Stimulated activated CD4-positive, alpha-beta T cell treated with anti-CD3 and anti-CD28 coated beads, Interleukin-2, amount 100 ng/mL, for 48 hours (primary cell): ENCODE measurements around the gene LTBP1.

Source experiments
- DNase-seq, 2 donors: peaks; one replicate each; pipeline ENCODE4 v3.0.0-alpha.2; 2020

LTBP1 gene

GRCh38 chr2:33442528-33443079 lies 495.9 kb downstream of the LTBP1 start:
- no peak for DNase-seq

GRCh38 chr2:33443274-33443829 lies 496.6 kb downstream of the LTBP1 start:
- DNase-seq: no peak

GRCh38 chr2:33444967-33445366 lies 498.2 kb downstream of the LTBP1 start:
- DNase-seq: no peak

- no peak for DNase-seq
These were observed 501.6 kb downstream of the LTBP1 start for GRCh38 chr2:33448220-33448899.
